Nephron progenitor cell (in vitro differentiated cells): ENCODE measurements around the gene HABP2.
A peak's percentile ranks its signal among the peaks of the same experiment; 100 is the strongest.

Source experiments
- DNase-seq: peaks from one replicate; pipeline ENCODE4 v3.0.0; 2021
- H3K27ac Mint-ChIP-seq: 2 replicates; pipeline ENCODE4 v1.8.0; 2021; ENCODE audit warnings: mild to moderate bottlenecking, moderate library complexity, mixed read lengths
- H3K27me3 Mint-ChIP-seq: 2 replicates; pipeline ENCODE4 v1.8.0; 2021; ENCODE audit warnings: mild to moderate bottlenecking, low read depth, mixed read lengths; ENCODE audit not compliant: poor library complexity
- H3K36me3 Mint-ChIP-seq: 2 replicates; pipeline ENCODE4 v1.8.0; 2021; ENCODE audit warnings: low read depth, mixed read lengths
- H3K4me1 Mint-ChIP-seq: 2 replicates; pipeline ENCODE4 v1.8.0; 2021; ENCODE audit warnings: mixed read lengths
- H3K4me3 Mint-ChIP-seq: 2 replicates; pipeline ENCODE4 v1.8.0; 2021; ENCODE audit warnings: mild to moderate bottlenecking, moderate library complexity, mixed read lengths
- H3K9me3 Mint-ChIP-seq: 2 replicates; pipeline ENCODE4 v1.8.0; 2021; ENCODE audit warnings: mild to moderate bottlenecking, moderate library complexity, mixed read lengths
- CTCF ChIP-seq: fragments of 200-600 bp; sonication (generic); IDR thresholded peaks from 2 replicates; pipeline ENCODE4 v1.5.0; 2021; ENCODE audit warnings: antibody characterized with exemption

HABP2 gene

GRCh38 chr10:113552014-113552413 is 839 bp upstream of the HABP2 start:
- H3K9me3 Mint-ChIP-seq = peaks cover 5% of the 10 kb centered on the region
- no peaks in the 10 kb centered on the region for H3K36me3 Mint-ChIP-seq
- peaks cover 18% of the 10 kb centered on the region for H3K4me1 Mint-ChIP-seq
- H3K4me3 Mint-ChIP-seq = no peak overlapping the region
- no peak overlapping the region for H3K27ac Mint-ChIP-seq
- no peak for DNase-seq
- no peak for TF ChIP-seq CTCF
- peaks cover 11% of the 10 kb centered on the region for H3K27me3 Mint-ChIP-seq

GRCh38 chr10:113553149-113553548 is 296 bp downstream of the HABP2 start:
- no peak overlapping the region for H3K27ac Mint-ChIP-seq
- no peak overlapping the region for H3K4me3 Mint-ChIP-seq
- no peak for TF ChIP-seq CTCF
- H3K27me3 Mint-ChIP-seq = peaks cover 22% of the 10 kb centered on the region
- no peak for DNase-seq
- peaks cover 23% of the 10 kb centered on the region for H3K4me1 Mint-ChIP-seq
- peaks cover 5% of the 10 kb centered on the region for H3K9me3 Mint-ChIP-seq
- H3K36me3 Mint-ChIP-seq = no peaks in the 10 kb centered on the region

GRCh38 chr10:113554214-113554613 is 1.4 kb downstream of the HABP2 start:
- peaks cover 5% of the 10 kb centered on the region for H3K9me3 Mint-ChIP-seq
- peaks cover 33% of the 10 kb centered on the region for H3K27me3 Mint-ChIP-seq
- H3K4me3 Mint-ChIP-seq = no peak overlapping the region
- H3K27ac Mint-ChIP-seq = peak overlapping the region; percentile 2
- peaks cover 24% of the 10 kb centered on the region for H3K4me1 Mint-ChIP-seq
- TF ChIP-seq CTCF = no peak
- DNase-seq = no peak
- no peaks in the 10 kb centered on the region for H3K36me3 Mint-ChIP-seq

- Mint-ChIP-seq H3K36me3 (no peaks in the 10 kb centered on the region), H3K27ac (no peak overlapping the region), H3K9me3 (peaks cover 5% of the 10 kb centered on the region), H3K4me3 (no peak overlapping the region), H3K27me3 (peaks cover 43% of the 10 kb centered on the region), H3K4me1 (peaks cover 17% of the 10 kb centered on the region)
- TF ChIP-seq CTCF = no peak
- DNase-seq = no peak
These were observed 2.4 kb downstream of the HABP2 start for GRCh38 chr10:113555245-113555644.

- Mint-ChIP-seq H3K27ac (no peak overlapping the region), H3K4me1 (peaks cover 12% of the 10 kb centered on the region)
These were observed 2.9 kb downstream of the HABP2 start for GRCh38 chr10:113555751-113556150.

More at GRCh38 chr10:113555751-113556150, 2.9 kb downstream of the HABP2 start:
- Mint-ChIP-seq H3K27me3 (peaks cover 46% of the 10 kb centered on the region), H3K36me3 (no peaks in the 10 kb centered on the region), H3K9me3 (peaks cover 2% of the 10 kb centered on the region), H3K4me3 (no peak overlapping the region)
- no peak for DNase-seq
- no peak for TF ChIP-seq CTCF
